H9 (cell line): ENCODE results near the gene SETD5. TPM values are rescaled to one million over a fixed set of nuclear protein-coding genes. Genes with fewer than 3 reads are reported as not detected.

Experiments used
- DNase-seq: peaks from one replicate; pipeline ENCODE4 v3.0.0-alpha.2; 2017
- H2AFZ ChIP-seq: one replicate; pipeline ENCODE4 v1.6.1; 2013; ENCODE audit warnings: mild to moderate bottlenecking, low read length, control low read depth, moderate library complexity
- H2AK5ac ChIP-seq: 2 replicates; pipeline ENCODE4 v1.6.1; 2013; ENCODE audit warnings: low read length, control low read depth, mixed read lengths; ENCODE audit not compliant: insufficient read length
- H2BK120ac ChIP-seq: one replicate; pipeline ENCODE4 v1.6.1; 2013; ENCODE audit warnings: low read depth, mild to moderate bottlenecking, low read length, control low read depth, inconsistent platforms; ENCODE audit not compliant: poor library complexity, severe bottlenecking
- H2BK12ac ChIP-seq: 2 replicates; pipeline ENCODE4 v1.6.1; 2013; ENCODE audit warnings: low read length, control low read depth, mixed read lengths, low read depth; ENCODE audit not compliant: insufficient read length
- H2BK15ac ChIP-seq: 2 replicates; pipeline ENCODE4 v1.6.1; 2013; ENCODE audit warnings: low read depth, low read length, control low read depth
- H2BK20ac ChIP-seq: one replicate; pipeline ENCODE4 v1.6.1; 2013; ENCODE audit warnings: low read depth, mild to moderate bottlenecking, low read length, control low read depth, inconsistent platforms; ENCODE audit not compliant: poor library complexity, severe bottlenecking
- H2BK5ac ChIP-seq: 2 replicates; pipeline ENCODE4 v1.6.1; 2013; ENCODE audit warnings: low read length, control low read depth, mixed read lengths; ENCODE audit not compliant: insufficient read length
- H3K14ac ChIP-seq: 2 replicates; pipeline ENCODE4 v1.6.1; 2013; ENCODE audit warnings: low read length, control low read depth; ENCODE audit not compliant: insufficient read depth
- H3K18ac ChIP-seq: 2 replicates; pipeline ENCODE4 v1.6.1; 2013; ENCODE audit warnings: low read depth, mild to moderate bottlenecking, mixed read lengths, low read length, control low read depth; ENCODE audit not compliant: insufficient read length
- H3K23ac ChIP-seq: 2 replicates; pipeline ENCODE4 v1.6.1; 2013; ENCODE audit warnings: low read length, control low read depth, mixed read lengths, low read depth; ENCODE audit not compliant: insufficient read length
- H3K23me2 ChIP-seq: 2 replicates; pipeline ENCODE4 v1.6.1; 2013; ENCODE audit warnings: low read depth, mild to moderate bottlenecking, mixed read lengths, low read length, control low read depth; ENCODE audit not compliant: insufficient read length, poor library complexity, severe bottlenecking
- H3K27ac ChIP-seq: 2 replicates; pipeline ENCODE4 v1.5.1; 2013; ENCODE audit warnings: low read length, control low read depth, mixed read lengths, low read depth; ENCODE audit not compliant: insufficient read length
- H3K27me3 ChIP-seq: 2 replicates; pipeline ENCODE4 v1.6.1; 2013; ENCODE audit warnings: low read length, control low read depth, inconsistent platforms; ENCODE audit not compliant: insufficient read depth
- H3K4ac ChIP-seq: 2 replicates; pipeline ENCODE4 v1.6.1; 2013; ENCODE audit warnings: low read depth, mild to moderate bottlenecking, control low read depth, inconsistent platforms, low read length, moderate library complexity
- H3K4me1 ChIP-seq: 2 replicates; pipeline ENCODE4 v1.6.1; 2013; ENCODE audit warnings: low read length, control low read depth, inconsistent platforms; ENCODE audit not compliant: insufficient read depth
- H3K4me2 ChIP-seq: 2 replicates; pipeline ENCODE4 v1.6.1; 2013; ENCODE audit warnings: low read length, control low read depth, mixed read lengths; ENCODE audit not compliant: insufficient read length, insufficient read depth
- H3K56ac ChIP-seq: 2 replicates; pipeline ENCODE4 v1.6.1; 2013; ENCODE audit warnings: low read depth, mild to moderate bottlenecking, mixed read lengths, low read length, control low read depth; ENCODE audit not compliant: insufficient read length
- H3K79me1 ChIP-seq: 2 replicates; pipeline ENCODE4 v1.6.1; 2013; ENCODE audit warnings: low read depth, mild to moderate bottlenecking, moderate library complexity, low read length, control low read depth, inconsistent platforms; ENCODE audit not compliant: insufficient read depth, poor library complexity, severe bottlenecking
- H3K79me2 ChIP-seq: 2 replicates; pipeline ENCODE4 v1.6.1; 2013; ENCODE audit warnings: low read length, control low read depth, inconsistent platforms; ENCODE audit not compliant: insufficient read depth
- H3K9ac ChIP-seq: 2 replicates; pipeline ENCODE4 v1.6.1; 2013; ENCODE audit warnings: low read length, control low read depth, mixed read lengths; ENCODE audit not compliant: insufficient read length; ENCODE audit errors: extremely low read depth
- H3K9me3 ChIP-seq: one replicate; pipeline ENCODE4 v1.6.1; 2013; ENCODE audit warnings: low read depth, low read length, inconsistent platforms; ENCODE audit not compliant: control insufficient read depth
- H3T11ph ChIP-seq: one replicate; pipeline ENCODE4 v1.6.1; 2013; ENCODE audit warnings: mild to moderate bottlenecking, low read length, control low read depth, inconsistent platforms
- H4K20me1 ChIP-seq: one replicate; pipeline ENCODE4 v1.6.1; 2013; ENCODE audit not compliant: control insufficient read depth, insufficient read length, insufficient read depth
- H4K5ac ChIP-seq: 2 replicates; pipeline ENCODE4 v1.6.1; 2013; ENCODE audit warnings: low read depth, mild to moderate bottlenecking, mixed read lengths, low read length, control low read depth; ENCODE audit not compliant: insufficient read length
- H4K8ac ChIP-seq: replicated peaks from 2 replicates; pipeline ENCODE4 v1.6.1; 2013; ENCODE audit warnings: low read length, control low read depth, mixed read lengths, low read depth; ENCODE audit not compliant: insufficient read length
- H4K91ac ChIP-seq: 2 replicates; pipeline ENCODE4 v1.6.1; 2013; ENCODE audit warnings: low read depth, mild to moderate bottlenecking, moderate library complexity, mixed read lengths, low read length, control low read depth; ENCODE audit not compliant: insufficient read length
- H3K27ac Mint-ChIP-seq, 3 experiments: 2 replicates in 2 of 3; 3 replicates in 1 of 3; pipeline ENCODE4 v1.8.0; 2020 to 2021; ENCODE audit warnings: mixed read lengths in 3 of 3, mild to moderate bottlenecking in 1 of 3, moderate library complexity in 1 of 3
- H3K27me3 Mint-ChIP-seq: 2 replicates; pipeline ENCODE4 v1.8.0; 2021; ENCODE audit warnings: low read depth, mild to moderate bottlenecking, moderate library complexity, mixed read lengths
- H3K36me3 Mint-ChIP-seq, 3 experiments: 2 replicates in 2 of 3; 3 replicates in 1 of 3; pipeline ENCODE4 v1.8.0; 2020 to 2021; ENCODE audit warnings: low read depth in 3 of 3, mixed read lengths in 3 of 3; ENCODE audit not compliant: insufficient read depth in 1 of 3
- H3K4me1 Mint-ChIP-seq, 2 experiments: 2 replicates each; pipeline ENCODE4 v1.8.0; 2020; ENCODE audit warnings: mixed read lengths in 2 of 2
- H3K4me3 Mint-ChIP-seq, 2 experiments: 2 replicates in 1 of 2; 3 replicates in 1 of 2; pipeline ENCODE4 v1.8.0; 2020 to 2021; ENCODE audit warnings: mild to moderate bottlenecking in 2 of 2, mixed read lengths in 2 of 2, moderate library complexity in 1 of 2
- H3K9me3 Mint-ChIP-seq, 2 experiments: 2 replicates in 1 of 2; 3 replicates in 1 of 2; pipeline ENCODE4 v1.8.0; 2020; ENCODE audit warnings: mild to moderate bottlenecking in 2 of 2, mixed read lengths in 2 of 2, moderate library complexity in 1 of 2
- WGBS: extraction: QIAGEN DNeasy Blood & Tissue Kit; methylation state at CpG from one replicate; pipeline ENCODE4 v1.1.7; 2013; ENCODE audit warnings: missing lambda C conversion rate, low lambda C conversion rate, mixed read lengths; ENCODE audit not compliant: insufficient read length; ENCODE audit errors: extremely low coverage; 5-methylcytosine and 5-hydroxymethylcytosine counted together
- total RNA-seq: library from RNA; stranded (reverse); gene quantifications from 2 replicates; pipeline ENCODE4 v1.2.1, GENCODE V29; 2021
- TF ChIP-seq, protein P1 (sequence below): fragments of 200-600 bp; sonication (generic); conservative IDR thresholded peaks from 3 replicates; pipeline ENCODE4 v1.8.0; 2021; ENCODE audit warnings: antibody characterized with exemption, mild to moderate bottlenecking

The SETD5 gene
- total RNA-seq, 1 experiment from 2014 or later, result 207 TPM

GRCh38 chr3:9388562-9389272 is 8.7 kb upstream of the SETD5 start:
- no peak overlapping the region for H4K5ac ChIP-seq
- TF ChIP-seq, protein P1, sequence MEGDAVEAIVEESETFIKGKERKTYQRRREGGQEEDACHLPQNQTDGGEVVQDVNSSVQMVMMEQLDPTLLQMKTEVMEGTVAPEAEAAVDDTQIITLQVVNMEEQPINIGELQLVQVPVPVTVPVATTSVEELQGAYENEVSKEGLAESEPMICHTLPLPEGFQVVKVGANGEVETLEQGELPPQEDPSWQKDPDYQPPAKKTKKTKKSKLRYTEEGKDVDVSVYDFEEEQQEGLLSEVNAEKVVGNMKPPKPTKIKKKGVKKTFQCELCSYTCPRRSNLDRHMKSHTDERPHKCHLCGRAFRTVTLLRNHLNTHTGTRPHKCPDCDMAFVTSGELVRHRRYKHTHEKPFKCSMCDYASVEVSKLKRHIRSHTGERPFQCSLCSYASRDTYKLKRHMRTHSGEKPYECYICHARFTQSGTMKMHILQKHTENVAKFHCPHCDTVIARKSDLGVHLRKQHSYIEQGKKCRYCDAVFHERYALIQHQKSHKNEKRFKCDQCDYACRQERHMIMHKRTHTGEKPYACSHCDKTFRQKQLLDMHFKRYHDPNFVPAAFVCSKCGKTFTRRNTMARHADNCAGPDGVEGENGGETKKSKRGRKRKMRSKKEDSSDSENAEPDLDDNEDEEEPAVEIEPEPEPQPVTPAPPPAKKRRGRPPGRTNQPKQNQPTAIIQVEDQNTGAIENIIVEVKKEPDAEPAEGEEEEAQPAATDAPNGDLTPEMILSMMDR, result no peak
- no peaks in the 10 kb centered on the region for H3K23me2 ChIP-seq
- H3K4me2 ChIP-seq, result no peak overlapping the region
- H3T11ph ChIP-seq, result no peak overlapping the region
- H2AK5ac ChIP-seq, result no peak overlapping the region
- H3K36me3 Mint-ChIP-seq, result peaks cover 34 to 90% (median 88%) of the 10 kb centered on the region in 3 experiments
- H3K4me1 Mint-ChIP-seq, result peaks cover 3 to 4% of the 10 kb centered on the region in 2 experiments; a peak in 3 of 4 replicates
- no peak overlapping the region for H4K8ac ChIP-seq
- no peak overlapping the region for H3K14ac ChIP-seq
- no peaks in the 10 kb centered on the region for H3K27me3 Mint-ChIP-seq
- H4K20me1 ChIP-seq, result no peaks in the 10 kb centered on the region
- WGBS, result no CpG with 5 or more reads among the region's 5 CpGs
- no peaks in the 10 kb centered on the region for H3K9me3 ChIP-seq
- no peak overlapping the region for H2BK20ac ChIP-seq
- no peak overlapping the region for H3K4me3 Mint-ChIP-seq
- no peaks in the 10 kb centered on the region for H3K4me1 ChIP-seq
- H3K79me2 ChIP-seq, result peaks cover 16% of the 10 kb centered on the region; the same call in 1 of the 2 replicates
- H3K27ac ChIP-seq, result no peak overlapping the region
- no peak overlapping the region for H2AFZ ChIP-seq
- H3K9ac ChIP-seq, result no peak overlapping the region
- H3K56ac ChIP-seq, result no peak overlapping the region
- peak overlapping the region in 1 of 3 experiments; percentile 27; a peak in 2 of 7 replicates for H3K27ac Mint-ChIP-seq
- no peak for DNase-seq
- no peak overlapping the region for H2BK12ac ChIP-seq
- H2BK15ac ChIP-seq, result no peak overlapping the region
- no peak overlapping the region for H3K4ac ChIP-seq
- no peaks in the 10 kb centered on the region for H3K9me3 Mint-ChIP-seq
- H3K23ac ChIP-seq, result no peak overlapping the region
- H2BK5ac ChIP-seq, result no peak overlapping the region
- no peak overlapping the region for H4K91ac ChIP-seq
- H3K79me1 ChIP-seq, result no peaks in the 10 kb centered on the region
- H2BK120ac ChIP-seq, result no peak overlapping the region
- H3K27me3 ChIP-seq, result no peaks in the 10 kb centered on the region
- no peak overlapping the region for H3K18ac ChIP-seq
